ENCODE data around the gene POC1A. TPM values are rescaled to one million over a fixed set of nuclear protein-coding genes. Genes with fewer than 3 reads are reported as not detected.

The POC1A gene
- polyA plus RNA-seq, 1 donor (not counting 4 experiments of a cell fraction or from before 2014, with no cell fraction given), result 11.5 TPM

DNA sequence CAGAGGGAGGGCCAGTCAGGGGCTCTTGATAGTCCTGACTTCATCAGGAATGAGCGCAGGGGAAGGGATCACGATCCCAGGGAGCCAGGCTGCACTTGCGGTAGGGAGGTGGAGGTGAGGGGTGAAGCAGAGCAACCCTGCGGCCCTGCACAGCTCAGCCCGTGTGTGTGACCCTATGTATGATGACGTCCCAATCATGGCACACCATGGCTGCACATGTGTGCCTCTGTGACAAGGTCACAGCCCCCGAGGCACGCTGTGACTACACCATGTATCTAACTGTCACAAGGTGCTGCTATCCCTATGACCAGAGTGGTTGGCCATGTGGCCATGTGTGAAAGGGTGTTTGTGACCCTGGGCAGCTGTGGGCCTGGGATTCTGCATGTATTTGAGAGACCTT lies 30.5 kb upstream of the POC1A start:
- Histone ChIP-seq H3K27ac (ENCODE audit: control insufficient read depth, insufficient read depth, low read length) (no peak overlapping the region), H3K9me3 (ENCODE audit: control insufficient read depth, low read depth, low read length) (no peaks in the 10 kb centered on the region), H3K4me1 (ENCODE audit: control insufficient read depth, extremely low read depth, insufficient read depth, low read length) (peaks cover 3% of the 10 kb centered on the region), H3K36me3 (ENCODE audit: control insufficient read depth in 2 of 2, extremely low read depth in 1 of 2, insufficient read depth in 2 of 2, low read length in 2 of 2) (no peaks in the 10 kb centered on the region), H3K4me2 (ENCODE audit: control insufficient read depth, extremely low read depth, insufficient read depth, low read depth, low read length) (no peak overlapping the region), H2AFZ (ENCODE audit: control insufficient read depth, low read length) (no peak overlapping the region), H3K9ac (ENCODE audit: control insufficient read depth, extremely low read depth, insufficient read depth, low read length) (no peak overlapping the region), H3K9me1 (ENCODE audit: control insufficient read depth, extremely low read depth, insufficient read depth, low read length) (no peaks in the 10 kb centered on the region), H3K27me3 (ENCODE audit: control insufficient read depth, extremely low read depth, insufficient read depth, low read length) (no peaks in the 10 kb centered on the region), H3K79me2 (ENCODE audit: control insufficient read depth, insufficient read depth, low read length) (no peaks in the 10 kb centered on the region), H4K20me1 (ENCODE audit: control insufficient read depth, extremely low read depth, insufficient read depth, low read length) (no peaks in the 10 kb centered on the region), H3K4me3 (ENCODE audit: control insufficient read depth in 2 of 3, extremely low read depth in 1 of 3, insufficient read depth in 2 of 3, low read depth in 1 of 3, low read length in 3 of 3) (no peak overlapping the region)
- DNase-seq (ENCODE audit: low read depth, low spot score), result no peak
- no peak for FAIRE-seq
- dilution Hi-C loops (cut with MboI; ENCODE audit: extremely low pct_ligation_motif_present, low sequenced_read_pairs), result no loop called here
- TF ChIP-seq, protein P1, sequence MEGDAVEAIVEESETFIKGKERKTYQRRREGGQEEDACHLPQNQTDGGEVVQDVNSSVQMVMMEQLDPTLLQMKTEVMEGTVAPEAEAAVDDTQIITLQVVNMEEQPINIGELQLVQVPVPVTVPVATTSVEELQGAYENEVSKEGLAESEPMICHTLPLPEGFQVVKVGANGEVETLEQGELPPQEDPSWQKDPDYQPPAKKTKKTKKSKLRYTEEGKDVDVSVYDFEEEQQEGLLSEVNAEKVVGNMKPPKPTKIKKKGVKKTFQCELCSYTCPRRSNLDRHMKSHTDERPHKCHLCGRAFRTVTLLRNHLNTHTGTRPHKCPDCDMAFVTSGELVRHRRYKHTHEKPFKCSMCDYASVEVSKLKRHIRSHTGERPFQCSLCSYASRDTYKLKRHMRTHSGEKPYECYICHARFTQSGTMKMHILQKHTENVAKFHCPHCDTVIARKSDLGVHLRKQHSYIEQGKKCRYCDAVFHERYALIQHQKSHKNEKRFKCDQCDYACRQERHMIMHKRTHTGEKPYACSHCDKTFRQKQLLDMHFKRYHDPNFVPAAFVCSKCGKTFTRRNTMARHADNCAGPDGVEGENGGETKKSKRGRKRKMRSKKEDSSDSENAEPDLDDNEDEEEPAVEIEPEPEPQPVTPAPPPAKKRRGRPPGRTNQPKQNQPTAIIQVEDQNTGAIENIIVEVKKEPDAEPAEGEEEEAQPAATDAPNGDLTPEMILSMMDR (optimal IDR thresholded peaks at IDR 0.05 in 1 of 3, IDR thresholded peaks at IDR 0.05 in 1 of 3, conservative IDR thresholded peaks at IDR 0.05 in 1 of 3; ENCODE audit: extremely low read depth in 1 of 3, insufficient read depth in 2 of 3, low read length in 3 of 3), result no peak
- no peak for TF ChIP-seq EZH2 (IDR thresholded peaks at IDR 0.05; ENCODE audit: low read length)

DNA sequence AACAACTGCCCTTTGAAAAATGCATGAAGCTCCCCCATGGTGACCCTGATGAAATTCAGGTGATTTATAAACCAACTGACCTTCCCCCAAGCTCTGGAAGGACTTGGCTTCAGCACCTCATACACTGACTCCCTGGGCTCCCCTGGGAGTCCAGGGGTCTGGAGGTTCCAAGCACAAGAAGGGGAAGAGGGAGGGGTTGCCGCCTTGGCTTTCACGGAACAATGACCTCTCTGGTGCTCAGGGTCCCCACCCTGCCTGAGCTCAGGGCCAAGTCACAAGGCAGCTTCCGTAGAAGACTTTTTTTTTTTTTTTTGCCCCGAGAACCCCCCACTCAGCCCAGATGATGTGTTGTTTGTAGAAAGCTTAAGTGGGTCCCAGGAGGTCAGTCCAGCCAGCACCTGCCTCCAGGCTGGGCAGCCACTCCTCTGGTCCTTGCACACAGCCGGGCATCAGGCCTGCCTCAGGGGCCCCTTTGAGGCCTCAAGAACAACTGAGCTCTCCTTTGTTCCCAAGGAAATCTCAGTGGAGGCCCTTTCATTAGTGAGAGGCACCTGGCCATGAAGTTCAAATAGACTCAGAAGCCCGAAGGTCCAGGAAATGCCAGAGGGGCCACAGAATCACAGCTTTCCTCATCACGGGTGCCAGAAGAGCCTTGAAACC lies 29.7 kb upstream of the POC1A start:
- Histone ChIP-seq H3K9me1 (ENCODE audit: control insufficient read depth, extremely low read depth, insufficient read depth, low read length) (no peaks in the 10 kb centered on the region), H3K36me3 (ENCODE audit: control insufficient read depth in 2 of 2, extremely low read depth in 1 of 2, insufficient read depth in 2 of 2, low read length in 2 of 2) (no peaks in the 10 kb centered on the region), H3K4me1 (ENCODE audit: control insufficient read depth, extremely low read depth, insufficient read depth, low read length) (peaks cover 3% of the 10 kb centered on the region), H3K4me2 (ENCODE audit: control insufficient read depth, extremely low read depth, insufficient read depth, low read depth, low read length) (no peak overlapping the region), H3K27me3 (ENCODE audit: control insufficient read depth, extremely low read depth, insufficient read depth, low read length) (no peaks in the 10 kb centered on the region), H3K9me3 (ENCODE audit: control insufficient read depth, low read depth, low read length) (no peaks in the 10 kb centered on the region), H2AFZ (ENCODE audit: control insufficient read depth, low read length) (no peak overlapping the region), H3K27ac (ENCODE audit: control insufficient read depth, insufficient read depth, low read length) (no peak overlapping the region), H3K79me2 (ENCODE audit: control insufficient read depth, insufficient read depth, low read length) (no peaks in the 10 kb centered on the region), H3K9ac (ENCODE audit: control insufficient read depth, extremely low read depth, insufficient read depth, low read length) (no peak overlapping the region), H4K20me1 (ENCODE audit: control insufficient read depth, extremely low read depth, insufficient read depth, low read length) (no peaks in the 10 kb centered on the region), H3K4me3 (ENCODE audit: control insufficient read depth in 2 of 3, extremely low read depth in 1 of 3, insufficient read depth in 2 of 3, low read depth in 1 of 3, low read length in 3 of 3) (no peak overlapping the region)
- no peak for TF ChIP-seq EZH2 (IDR thresholded peaks at IDR 0.05; ENCODE audit: low read length)
- TF ChIP-seq, protein P1 (optimal IDR thresholded peaks at IDR 0.05 in 1 of 3, IDR thresholded peaks at IDR 0.05 in 1 of 3, conservative IDR thresholded peaks at IDR 0.05 in 1 of 3; ENCODE audit: extremely low read depth in 1 of 3, insufficient read depth in 2 of 3, low read length in 3 of 3), result no peak
- FAIRE-seq, result no peak
- no peak for DNase-seq (ENCODE audit: low read depth, low spot score)
- dilution Hi-C loops (cut with MboI; ENCODE audit: extremely low pct_ligation_motif_present, low sequenced_read_pairs), result no loop called here

All from keratinocyte (primary cell).